ENCODE measurements around the gene SLCO4A1. TPM values are rescaled to one million over a fixed set of nuclear protein-coding genes. Genes with fewer than 3 reads are reported as not detected.
A peak's percentile ranks its signal among the peaks of the same experiment; 100 is the strongest.
"Not testable (repeated sequence)": the region's sequence is repeated elsewhere in the genome, so short reads cannot be mapped to it uniquely, and the experiment has no call there.

The SLCO4A1 gene
- total RNA-seq, 2 experiments from 2014 or later, result 40.5 to 43.4 TPM

DNA sequence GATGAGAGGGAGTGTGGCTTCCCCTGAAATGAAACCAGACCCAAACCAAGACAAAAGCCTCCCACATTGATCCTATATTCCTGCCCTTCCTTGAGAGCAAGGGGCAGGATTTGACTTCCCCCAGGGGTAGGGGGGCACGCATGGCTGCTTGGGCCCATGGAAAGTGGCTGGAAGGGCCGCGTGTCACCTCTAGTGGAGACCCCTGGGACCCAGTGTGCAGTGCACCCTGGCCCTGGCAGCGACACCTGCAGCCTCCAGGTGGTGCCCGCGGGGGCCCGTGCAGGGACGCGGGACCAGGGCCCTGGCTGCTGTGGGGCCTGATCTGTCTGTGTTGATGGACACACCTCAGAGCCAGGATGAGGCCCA is 18.0 kb upstream of the SLCO4A1 start:
- Mint-ChIP-seq H3K9me3 (ENCODE audit: low read depth) (no peaks in the 10 kb centered on the region), H3K27ac (peak overlapping the region; percentile 96), H3K36me3 (ENCODE audit: low read depth) (no peaks in the 10 kb centered on the region), H3K27me3 (no peaks in the 10 kb centered on the region), H3K4me3 (no peak overlapping the region), H3K4me1 (peaks cover 20% of the 10 kb centered on the region)
- CTCF ChIA-PET, result interaction anchor here (0.6 to 1.6 kb wide), 5 partner anchors 11 to 291 kb away, joined by 3 to 7 read pairs (median 3); no protein-coding TSS in a partner anchor
- POLR2A ChIA-PET, result no interaction called here
- intact Hi-C loops (cut with DNase I, micrococcal nuclease), result loop anchor here (1.0 to 5.0 kb wide), 5 partner anchors 18 to 386 kb away; partner anchors contain the start of genes SLCO4A1 (in 2 of the 2), OSBPL2 (in 1 of the 2) and RPS21 (in 1 of the 2)
- peak; percentile 52 for DNase-seq
- no peak for ATAC-seq

DNA sequence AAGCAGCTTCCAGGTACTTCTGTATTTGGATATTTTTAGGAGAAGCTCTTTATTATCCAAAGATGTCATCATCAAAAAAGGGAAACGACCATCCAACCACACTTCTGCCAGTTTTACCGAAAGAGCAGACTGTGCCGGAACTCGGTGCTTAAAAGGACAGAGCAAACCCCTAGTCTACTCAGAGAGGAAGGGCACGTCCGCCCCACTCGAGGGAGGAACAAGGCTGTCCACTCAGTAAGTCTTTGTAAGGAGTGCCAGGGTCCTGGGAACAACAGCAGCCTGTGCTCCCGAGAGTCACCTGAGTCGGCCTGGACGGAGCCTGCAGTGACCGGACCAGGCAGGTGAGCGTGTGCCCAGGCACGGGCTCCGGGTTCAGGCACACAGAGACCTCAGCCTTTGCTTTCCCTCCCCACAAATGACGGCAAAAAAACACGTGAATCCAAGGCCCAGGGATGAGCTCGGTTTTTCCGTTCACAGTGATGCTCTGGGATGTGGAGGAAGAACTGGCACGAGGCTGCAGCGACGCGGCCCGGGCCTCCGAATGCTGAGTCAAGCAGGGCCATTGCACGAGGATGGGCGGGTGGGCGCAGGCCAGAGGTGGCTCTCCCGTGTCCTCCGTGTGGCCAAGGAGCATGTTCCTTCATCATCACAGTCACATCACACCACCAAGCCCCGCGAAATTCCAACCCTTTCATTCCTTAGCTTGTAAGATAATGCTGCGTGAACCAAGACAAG is 17.4 kb upstream of the SLCO4A1 start:
- Mint-ChIP-seq H3K27ac (no peak overlapping the region), H3K4me3 (no peak overlapping the region), H3K4me1 (peaks cover 20% of the 10 kb centered on the region), H3K36me3 (ENCODE audit: low read depth) (no peaks in the 10 kb centered on the region), H3K27me3 (no peaks in the 10 kb centered on the region), H3K9me3 (ENCODE audit: low read depth) (no peaks in the 10 kb centered on the region)
- ATAC-seq (no peak), DNase-seq (no peak)
- CTCF ChIA-PET, result interaction anchor here (1.0 to 1.6 kb wide), 3 partner anchors 11 to 20 kb away, joined by 3 to 7 read pairs (median 3); no protein-coding TSS in a partner anchor
- intact Hi-C loops (cut with DNase I, micrococcal nuclease), result loop anchor here (1.0 to 5.0 kb wide), 5 partner anchors 17 to 387 kb away; partner anchors contain the start of genes SLCO4A1 (in 2 of the 2), OSBPL2 (in 1 of the 2) and RPS21 (in 1 of the 2)
- POLR2A ChIA-PET, result no interaction called here

DNA sequence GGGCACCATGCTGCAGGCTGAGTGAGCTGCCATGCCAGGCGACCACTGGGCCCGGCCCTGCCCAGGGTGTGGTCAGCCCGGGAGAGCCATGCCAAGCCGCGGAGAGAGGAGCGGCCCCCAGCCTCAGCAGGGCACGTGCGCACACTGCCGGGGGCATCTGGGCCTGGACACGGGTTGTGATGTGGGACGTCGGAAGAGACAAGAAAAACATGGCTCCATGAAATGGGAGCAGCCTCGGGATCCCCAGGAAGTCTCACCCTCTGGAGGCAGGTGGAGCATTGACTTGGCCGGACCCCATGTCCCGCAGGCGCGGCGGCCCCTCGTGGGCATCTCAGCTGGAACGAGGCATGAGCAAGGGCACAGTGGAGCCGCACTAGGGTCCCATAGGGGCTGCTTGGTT is 16.8 kb upstream of the SLCO4A1 start:
- ChIA-PET POLR2A (no interaction called here), CTCF (no interaction called here)
- DNase-seq, result no peak
- no peak overlapping the region for H3K4me3 Mint-ChIP-seq
- H3K27ac Mint-ChIP-seq, result no peak overlapping the region
- H3K9me3 Mint-ChIP-seq (ENCODE audit: low read depth), result no peaks in the 10 kb centered on the region
- H3K4me1 Mint-ChIP-seq, result peaks cover 20% of the 10 kb centered on the region
- no peaks in the 10 kb centered on the region for H3K36me3 Mint-ChIP-seq (ENCODE audit: low read depth)
- no peaks in the 10 kb centered on the region for H3K27me3 Mint-ChIP-seq
- intact Hi-C loops (cut with DNase I, micrococcal nuclease), result no loop called here
- ATAC-seq, result no peak

DNA sequence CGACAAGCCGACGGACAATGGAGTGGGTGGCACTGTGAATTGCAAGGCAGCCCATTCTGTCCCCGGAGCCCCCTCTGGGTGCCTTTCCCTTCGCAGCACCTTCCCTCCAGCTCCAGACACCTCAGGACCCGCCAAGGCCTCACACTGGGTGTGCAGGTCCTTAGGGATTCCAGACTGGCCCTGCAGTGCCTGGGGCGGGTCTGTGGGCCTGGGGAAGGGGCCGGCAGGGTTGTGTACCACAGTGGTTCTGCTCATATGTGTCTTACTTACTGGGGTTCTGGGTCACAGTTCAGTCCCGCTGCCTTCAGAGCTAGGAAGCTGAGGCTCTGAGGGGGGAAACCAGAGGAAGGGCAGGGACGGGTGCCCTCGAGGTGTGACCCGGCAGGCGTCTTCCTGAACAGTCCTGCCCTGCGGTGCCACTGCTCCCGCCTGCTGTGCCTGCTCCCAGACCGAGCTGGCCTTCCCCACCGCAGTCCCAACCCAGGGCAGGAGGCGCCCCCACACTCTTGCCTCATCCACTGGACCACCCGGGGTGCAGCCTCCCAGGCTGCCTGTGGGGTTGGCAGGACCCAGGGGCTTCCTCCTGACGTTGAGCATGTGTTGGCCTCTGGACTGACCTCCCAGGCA is 16.3 kb upstream of the SLCO4A1 start:
- H3K36me3 Mint-ChIP-seq (ENCODE audit: low read depth), result no peaks in the 10 kb centered on the region
- H3K27me3 Mint-ChIP-seq, result no peaks in the 10 kb centered on the region
- peaks cover 20% of the 10 kb centered on the region for H3K4me1 Mint-ChIP-seq
- CTCF ChIA-PET, result no interaction called here
- POLR2A ChIA-PET, result no interaction called here
- DNase-seq (no peak), ATAC-seq (no peak)
- no peak overlapping the region for H3K27ac Mint-ChIP-seq
- H3K9me3 Mint-ChIP-seq (ENCODE audit: low read depth), result no peaks in the 10 kb centered on the region
- intact Hi-C loops (cut with DNase I, micrococcal nuclease), result no loop called here
- no peak overlapping the region for H3K4me3 Mint-ChIP-seq

DNA sequence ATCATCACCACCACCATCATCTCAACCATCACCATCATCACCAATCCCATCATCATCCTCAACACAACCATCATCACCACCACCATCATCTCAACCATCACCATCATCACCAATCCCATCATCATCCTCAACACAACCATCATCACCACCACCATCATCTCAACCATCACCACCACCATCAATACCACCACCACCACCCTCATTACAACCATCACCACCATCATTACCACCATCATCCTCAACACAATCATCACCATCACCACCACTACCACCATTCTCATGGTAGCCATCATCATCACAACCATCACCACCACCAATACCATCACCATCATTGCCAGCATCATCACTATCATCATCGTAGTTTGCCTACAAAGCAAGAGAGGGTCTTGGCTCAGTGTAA is 14.9 kb upstream of the SLCO4A1 start:
- H3K9me3 Mint-ChIP-seq (ENCODE audit: low read depth); ATAC-seq; H3K4me3 Mint-ChIP-seq; POLR2A ChIA-PET; H3K27ac Mint-ChIP-seq; intact Hi-C loops (cut with DNase I, micrococcal nuclease); DNase-seq; H3K27me3 Mint-ChIP-seq; CTCF ChIA-PET; H3K36me3 Mint-ChIP-seq (ENCODE audit: low read depth): not testable (repeated sequence)
- peaks cover 16% of the 10 kb centered on the region for H3K4me1 Mint-ChIP-seq

DNA sequence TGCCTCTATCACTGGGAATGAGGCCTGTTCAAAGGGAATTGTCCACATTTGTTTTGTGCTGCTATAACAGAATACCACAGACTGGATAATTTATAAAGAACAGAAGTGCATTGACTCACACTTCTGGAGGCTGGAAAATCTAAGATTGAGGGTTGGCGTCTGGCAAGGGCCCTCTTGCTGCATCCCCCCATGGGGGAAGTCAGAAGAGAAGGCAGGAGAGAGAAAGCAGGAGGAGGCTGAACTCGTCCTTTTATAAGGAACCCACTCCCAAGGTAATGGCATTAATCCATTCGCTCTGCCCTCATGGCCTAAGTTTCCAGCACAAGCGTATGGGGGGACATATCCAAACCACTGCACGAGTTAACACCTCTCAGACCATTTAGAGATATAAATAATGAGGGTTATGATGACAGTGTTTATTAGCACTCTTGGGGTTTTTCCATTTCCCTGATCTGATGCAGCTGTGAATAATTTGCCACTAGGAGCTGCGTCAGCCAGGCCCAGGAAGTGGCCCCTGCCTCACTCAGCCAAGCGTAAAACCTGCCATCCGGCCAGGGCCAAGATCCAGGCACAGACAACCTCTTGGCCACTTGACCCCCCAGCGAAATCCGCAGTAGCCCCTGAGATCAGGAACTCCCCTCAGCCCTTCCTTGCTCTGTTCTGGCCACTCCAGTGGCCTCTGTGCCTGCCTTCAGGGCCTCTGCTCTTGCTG is 14.2 kb upstream of the SLCO4A1 start:
- ChIA-PET POLR2A (no interaction called here), CTCF (no interaction called here)
- intact Hi-C loops (cut with DNase I, micrococcal nuclease), result no loop called here
- H3K36me3 Mint-ChIP-seq (ENCODE audit: low read depth), result no peaks in the 10 kb centered on the region
- H3K27me3 Mint-ChIP-seq, result peaks cover 3% of the 10 kb centered on the region
- peaks cover 12% of the 10 kb centered on the region for H3K4me1 Mint-ChIP-seq
- no peaks in the 10 kb centered on the region for H3K9me3 Mint-ChIP-seq (ENCODE audit: low read depth)
- peak overlapping the region; percentile 24 for H3K27ac Mint-ChIP-seq
- DNase-seq, result no peak
- no peak for ATAC-seq
- no peak overlapping the region for H3K4me3 Mint-ChIP-seq

DNA sequence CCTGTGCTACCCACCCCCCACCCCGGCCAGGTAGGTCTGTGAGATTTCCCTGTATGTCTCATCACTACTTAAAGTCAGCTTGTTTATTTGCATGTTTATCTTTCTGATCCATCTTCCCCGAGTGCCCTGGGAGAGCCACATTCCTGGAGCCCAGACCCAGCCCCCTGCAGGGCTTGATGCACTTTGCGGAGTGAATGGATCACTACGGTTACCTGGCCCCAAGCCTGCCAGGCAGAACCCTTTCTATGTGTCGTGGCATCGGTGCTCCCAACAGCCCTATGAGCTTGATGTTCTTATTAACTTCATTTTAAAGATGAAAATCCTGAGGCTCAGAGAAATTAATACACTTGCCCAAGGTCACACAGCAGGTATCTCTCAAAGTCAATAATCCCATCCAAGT is 13.6 kb upstream of the SLCO4A1 start:
- intact Hi-C loops (cut with DNase I, micrococcal nuclease), result no loop called here
- H3K4me1 Mint-ChIP-seq, result peaks cover 6% of the 10 kb centered on the region
- H3K36me3 Mint-ChIP-seq (ENCODE audit: low read depth), result no peaks in the 10 kb centered on the region
- no peak for ATAC-seq
- peak overlapping the region; percentile 18 for H3K27ac Mint-ChIP-seq
- H3K9me3 Mint-ChIP-seq (ENCODE audit: low read depth), result no peaks in the 10 kb centered on the region
- H3K4me3 Mint-ChIP-seq, result no peak overlapping the region
- POLR2A ChIA-PET, result no interaction called here
- DNase-seq, result no peak
- CTCF ChIA-PET, result no interaction called here
- H3K27me3 Mint-ChIP-seq, result peaks cover 3% of the 10 kb centered on the region

DNA sequence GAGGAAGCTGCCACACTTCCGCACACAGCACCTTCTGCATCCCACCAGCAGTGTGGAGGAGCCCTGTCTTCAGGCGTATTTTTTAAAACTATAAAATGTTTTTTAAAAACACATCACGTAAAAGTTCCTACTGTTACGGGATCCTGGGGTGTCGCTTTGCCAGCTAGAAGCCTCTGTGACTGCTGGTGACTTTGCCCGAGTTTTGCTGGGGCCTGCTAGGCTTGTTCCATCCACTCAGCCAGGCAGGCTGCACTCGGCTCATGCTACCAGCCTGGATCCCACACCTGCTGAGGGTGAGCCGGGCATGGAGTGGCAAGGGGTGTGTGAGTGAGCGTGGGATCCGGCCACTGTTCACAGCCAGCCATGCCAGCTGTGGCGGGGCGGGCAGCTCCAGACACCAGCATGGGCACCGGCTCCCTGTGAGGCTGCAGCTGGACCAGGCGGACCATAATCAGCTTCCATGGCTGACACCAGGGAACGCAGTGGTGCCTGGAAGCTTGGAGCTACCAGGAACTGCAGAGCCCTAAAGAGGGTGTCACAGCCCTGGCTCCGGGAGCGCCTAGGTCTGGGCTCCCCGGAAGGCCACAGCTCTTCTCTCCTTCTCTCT is 12.3 kb upstream of the SLCO4A1 start:
- Mint-ChIP-seq H3K4me1 (no peaks in the 10 kb centered on the region), H3K27me3 (peaks cover 3% of the 10 kb centered on the region), H3K4me3 (no peak overlapping the region), H3K36me3 (ENCODE audit: low read depth) (no peaks in the 10 kb centered on the region), H3K9me3 (ENCODE audit: low read depth) (no peaks in the 10 kb centered on the region), H3K27ac (no peak overlapping the region)
- DNase-seq, result no peak
- no peak for ATAC-seq
- CTCF ChIA-PET, result interaction anchor here (0.6 to 1.9 kb wide), 3 partner anchors 8 to 13 kb away, joined by 3 to 9 read pairs (median 3); no protein-coding TSS in a partner anchor
- intact Hi-C loops (cut with DNase I, micrococcal nuclease), result no loop called here
- POLR2A ChIA-PET, result no interaction called here

DNA sequence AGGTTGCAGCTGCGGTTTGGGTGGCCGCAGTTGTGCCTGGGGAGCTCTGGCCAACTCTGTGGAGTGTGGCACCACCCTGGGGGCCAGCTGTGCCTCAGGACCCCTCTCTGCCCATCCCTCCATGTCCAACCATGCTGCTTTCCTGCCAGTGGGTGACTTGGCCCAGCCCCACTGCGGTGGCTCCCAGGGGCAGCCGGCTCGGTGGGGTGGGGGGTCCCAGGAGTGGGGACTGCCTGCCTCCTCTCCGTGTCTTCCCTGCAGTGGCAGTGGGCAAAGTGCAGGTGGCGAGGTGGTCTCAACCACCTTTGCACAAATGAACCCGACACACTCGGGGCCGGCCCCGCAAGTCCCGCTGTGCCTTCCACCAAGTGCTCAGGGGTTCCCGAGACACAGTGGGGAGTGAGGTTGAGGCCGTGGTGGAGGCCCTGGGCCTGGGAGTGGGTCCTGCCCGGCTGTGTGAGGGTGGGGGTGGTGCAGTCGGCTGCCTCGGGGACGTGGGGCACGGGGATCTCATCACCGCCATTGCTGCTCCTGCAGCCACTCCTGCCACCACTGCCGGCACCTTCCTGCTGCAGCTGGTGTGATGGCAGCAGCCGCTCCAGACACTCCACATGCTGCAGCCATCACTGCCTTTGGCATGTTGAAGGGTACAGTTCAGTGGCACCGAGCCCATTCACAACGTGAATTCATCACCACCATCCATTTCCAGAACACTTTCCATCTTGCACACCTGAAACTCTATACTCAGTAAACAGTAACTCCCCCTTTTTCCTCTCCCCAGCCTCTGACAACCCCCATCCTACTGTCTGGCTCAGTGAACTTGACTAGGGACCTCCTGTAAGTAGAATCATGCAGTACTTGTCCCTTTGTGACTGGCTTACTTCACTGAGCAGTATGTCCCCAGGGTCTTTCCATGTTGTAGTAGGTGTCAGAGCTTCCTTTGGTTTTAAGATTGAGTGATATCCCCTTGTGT is 10.7 kb upstream of the SLCO4A1 start:
- DNase-seq, result no peak
- Mint-ChIP-seq H3K27me3 (peaks cover 14% of the 10 kb centered on the region), H3K27ac (no peak overlapping the region), H3K4me3 (no peak overlapping the region), H3K9me3 (ENCODE audit: low read depth) (no peaks in the 10 kb centered on the region), H3K36me3 (ENCODE audit: low read depth) (no peaks in the 10 kb centered on the region), H3K4me1 (peaks cover 8% of the 10 kb centered on the region)
- ChIA-PET POLR2A (no interaction called here), CTCF (no interaction called here)
- ATAC-seq, result no peak
- intact Hi-C loops (cut with DNase I, micrococcal nuclease), result no loop called here

DNA sequence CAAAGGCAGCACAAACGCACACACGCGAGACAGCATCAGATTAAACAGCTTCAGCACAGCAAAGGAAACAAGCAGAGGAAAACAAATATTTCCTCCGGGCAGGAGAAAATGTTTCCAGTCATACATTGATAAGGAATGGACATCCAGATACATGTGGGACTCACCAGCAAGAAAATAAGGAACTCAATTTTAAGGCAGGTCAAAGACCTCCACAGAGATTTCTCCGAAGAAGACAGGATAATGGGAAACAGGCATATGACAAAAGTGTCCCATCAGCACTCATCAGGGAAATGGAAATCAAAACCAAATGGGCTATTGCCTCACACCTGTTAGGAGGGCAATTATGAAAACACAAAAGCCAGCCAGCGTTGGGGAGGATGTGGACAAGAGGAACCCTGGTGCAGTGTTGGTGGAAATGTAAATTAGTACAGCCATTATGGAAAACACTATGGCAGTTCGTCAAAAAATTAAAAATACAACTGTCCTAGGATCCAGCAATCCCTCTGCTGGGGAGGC is 9.7 kb upstream of the SLCO4A1 start:
- ChIA-PET CTCF (no interaction called here), POLR2A (no interaction called here)
- ATAC-seq, result no peak
- Mint-ChIP-seq H3K4me1 (peaks cover 10% of the 10 kb centered on the region), H3K27me3 (peaks cover 14% of the 10 kb centered on the region), H3K9me3 (ENCODE audit: low read depth) (no peaks in the 10 kb centered on the region), H3K36me3 (ENCODE audit: low read depth) (no peaks in the 10 kb centered on the region), H3K27ac (no peak overlapping the region), H3K4me3 (no peak overlapping the region)
- intact Hi-C loops (cut with DNase I, micrococcal nuclease), result no loop called here
- DNase-seq, result no peak

Measured in activated CD4-positive, alpha-beta T cell treated with anti-CD3 and anti-CD28 coated beads for 36 hours (primary cell).